Glutamatergic neuron (in vitro differentiated cells): ENCODE data around the gene TAOK1. TPM values are rescaled to one million over a fixed set of nuclear protein-coding genes. Genes with fewer than 3 reads are reported as not detected.
A peak's percentile ranks its signal among the peaks of the same experiment; 100 is the strongest.

Experiments used
- DNase-seq: peaks from one replicate; pipeline ENCODE4 v3.0.0; 2022
- H3K27ac Mint-ChIP-seq: one replicate; pipeline ENCODE4 v1.8.0; 2020; ENCODE audit warnings: mild to moderate bottlenecking, mixed read lengths, inconsistent platforms; ENCODE audit not compliant: unreplicated experiment
- H3K27me3 Mint-ChIP-seq: one replicate; pipeline ENCODE4 v1.8.0; 2020; ENCODE audit warnings: mild to moderate bottlenecking, moderate library complexity, mixed read lengths, inconsistent platforms; ENCODE audit not compliant: unreplicated experiment
- H3K36me3 Mint-ChIP-seq: one replicate; pipeline ENCODE4 v1.8.0; 2020; ENCODE audit warnings: mild to moderate bottlenecking, mixed read lengths, inconsistent platforms; ENCODE audit not compliant: unreplicated experiment
- H3K4me1 Mint-ChIP-seq: one replicate; pipeline ENCODE4 v1.8.0; 2020; ENCODE audit warnings: mild to moderate bottlenecking, low read depth, mixed read lengths, inconsistent platforms; ENCODE audit not compliant: unreplicated experiment
- H3K4me3 Mint-ChIP-seq: one replicate; pipeline ENCODE4 v1.8.0; 2020; ENCODE audit warnings: mild to moderate bottlenecking, mixed read lengths, inconsistent platforms; ENCODE audit not compliant: unreplicated experiment
- H3K9me3 Mint-ChIP-seq: one replicate; pipeline ENCODE4 v1.8.0; 2020; ENCODE audit warnings: mild to moderate bottlenecking, moderate library complexity, mixed read lengths, inconsistent platforms; ENCODE audit not compliant: unreplicated experiment
- CTCF ChIP-seq: fragments of 200-600 bp; sonication (generic); IDR thresholded peaks from one replicate; pipeline ENCODE4 v1.5.0; 2021; ENCODE audit not compliant: partially characterized antibody, unreplicated experiment
- total RNA-seq: library from RNA; stranded (reverse); fragmentation: NEBNext Ultra II Directional; extraction: Animal tissue kit (Norgen Biotek cat#: 25700); gene quantifications from one replicate; pipeline ENCODE4 v1.2.1, GENCODE V29; 2021; ENCODE audit not compliant: unreplicated experiment

The TAOK1 gene
- total RNA-seq, 1 donor from 2014 or later: 133 TPM

- DNase-seq: no peak
- no peaks in the 10 kb centered on the region for H3K36me3 Mint-ChIP-seq
- H3K27me3 Mint-ChIP-seq: peaks cover 18% of the 10 kb centered on the region
- H3K9me3 Mint-ChIP-seq: no peaks in the 10 kb centered on the region
- no peak for TF ChIP-seq CTCF
- H3K4me3 Mint-ChIP-seq: no peak overlapping the region
- H3K4me1 Mint-ChIP-seq: peaks cover 1% of the 10 kb centered on the region
- H3K27ac Mint-ChIP-seq: no peak overlapping the region
Observed at GRCh38 chr17:29575511-29576213, 185.5 kb downstream of the TAOK1 start.

DNA sequence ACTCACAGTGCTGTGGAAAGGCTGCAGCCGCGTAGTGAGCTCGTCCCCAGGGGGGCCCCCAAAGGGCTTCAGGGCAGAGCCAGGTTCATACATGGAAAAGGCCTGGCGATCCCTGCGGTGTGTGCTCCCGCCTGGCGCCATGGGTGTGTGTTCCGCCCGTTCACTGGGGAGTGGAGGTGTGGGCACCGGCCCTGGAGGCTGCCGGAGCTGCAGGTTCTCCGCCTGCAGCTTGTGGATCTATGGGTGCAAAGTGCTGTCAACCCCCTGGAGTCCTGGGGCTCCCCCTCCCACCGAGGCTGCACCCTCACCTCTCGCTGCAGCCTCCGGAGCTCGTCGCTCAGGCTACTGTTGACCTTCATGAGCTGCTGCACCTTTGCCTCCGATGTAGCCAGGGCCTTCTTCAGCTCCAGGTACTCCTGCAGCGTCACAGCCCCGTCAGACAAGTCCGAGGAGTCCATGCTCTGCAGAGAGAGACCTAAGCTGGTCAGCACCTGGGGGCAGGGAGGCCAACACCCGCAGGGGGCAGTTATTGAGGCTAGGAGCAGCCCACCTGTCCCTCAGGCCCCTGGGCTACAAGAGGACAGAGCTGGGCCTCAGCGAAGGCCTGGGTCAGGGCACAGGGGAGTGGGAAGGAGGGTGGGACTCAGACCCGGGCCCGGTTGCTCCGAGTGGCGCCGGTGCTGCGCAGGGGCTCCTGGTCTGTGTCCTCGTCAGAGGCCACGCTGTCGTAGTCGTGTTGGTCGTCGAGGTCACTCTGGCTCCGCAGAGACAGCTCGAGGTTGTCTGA is 186.2 kb downstream of the TAOK1 start:
- Mint-ChIP-seq H3K27me3 (peaks cover 13% of the 10 kb centered on the region), H3K36me3 (no peaks in the 10 kb centered on the region), H3K4me3 (no peak overlapping the region), H3K4me1 (peaks cover 5% of the 10 kb centered on the region), H3K27ac (no peak overlapping the region), H3K9me3 (peaks cover 2% of the 10 kb centered on the region)
- TF ChIP-seq CTCF: no peak
- no peak for DNase-seq

DNA sequence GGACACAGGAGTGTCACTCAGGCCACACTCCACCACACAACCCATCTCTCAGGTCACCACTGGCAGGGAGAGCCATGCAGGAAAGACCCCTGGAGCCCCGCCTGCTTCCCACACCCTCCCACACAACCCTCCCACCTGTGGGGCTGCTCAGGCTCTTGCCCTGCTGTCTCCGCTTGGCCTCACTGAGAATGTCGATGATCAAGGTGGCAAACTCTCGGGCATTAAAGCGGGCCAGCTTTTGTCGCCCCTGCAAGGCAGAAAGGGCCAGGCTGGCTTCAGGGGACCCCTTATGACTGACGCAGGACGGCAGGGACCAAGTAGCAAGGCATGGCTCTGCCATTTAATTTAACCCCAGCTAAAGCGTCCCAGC is 186.8 kb downstream of the TAOK1 start:
- no peaks in the 10 kb centered on the region for H3K36me3 Mint-ChIP-seq
- TF ChIP-seq CTCF: no peak
- no peak overlapping the region for H3K27ac Mint-ChIP-seq
- H3K9me3 Mint-ChIP-seq: peaks cover 2% of the 10 kb centered on the region
- H3K4me1 Mint-ChIP-seq: peaks cover 5% of the 10 kb centered on the region
- no peak overlapping the region for H3K4me3 Mint-ChIP-seq
- H3K27me3 Mint-ChIP-seq: peaks cover 13% of the 10 kb centered on the region
- no peak for DNase-seq

DNA sequence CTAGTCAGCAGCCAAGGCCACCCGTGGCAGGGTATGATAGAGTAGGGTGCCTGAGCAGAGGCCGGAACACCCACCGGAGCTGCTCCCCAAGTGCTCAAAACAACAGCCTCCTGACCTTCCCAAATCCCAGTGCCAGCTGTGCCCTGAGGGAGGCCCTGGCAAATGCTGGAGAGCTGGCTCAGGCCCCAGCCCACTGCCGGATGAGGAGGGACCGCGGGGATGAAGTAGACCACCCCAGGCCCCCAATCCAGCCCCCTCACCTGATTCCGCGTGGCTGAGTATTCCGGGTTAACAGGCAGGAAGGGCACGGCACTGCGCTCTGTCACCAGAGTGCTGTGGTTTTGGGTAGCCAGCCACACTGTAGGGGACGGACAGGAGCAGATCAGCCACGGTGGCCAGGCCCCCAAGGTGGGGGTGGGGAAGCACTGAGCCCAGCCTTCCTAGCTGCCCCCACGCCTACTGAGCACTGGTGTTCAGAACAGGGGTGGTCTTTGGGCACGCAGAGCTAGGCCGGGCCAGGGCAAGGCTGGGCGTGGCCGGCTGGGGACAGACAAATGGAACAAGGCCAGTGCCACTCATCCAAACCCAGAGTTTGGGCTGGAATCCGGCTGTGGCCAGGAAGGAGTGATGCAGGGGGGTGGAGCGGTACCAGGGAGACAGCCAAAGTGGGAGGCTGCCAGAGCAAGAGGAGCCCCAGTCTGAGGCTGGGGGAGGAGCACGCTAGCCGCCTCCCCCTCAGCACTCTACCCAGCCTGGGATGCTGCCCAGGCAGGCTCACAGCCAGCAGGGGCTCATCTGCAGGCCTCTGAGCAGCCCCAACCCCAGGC is 187.4 kb downstream of the TAOK1 start:
- Mint-ChIP-seq H3K36me3 (no peaks in the 10 kb centered on the region), H3K9me3 (peaks cover 2% of the 10 kb centered on the region)
- peak; percentile 13 for DNase-seq

More for the DNA sequence above, 187.4 kb downstream of the TAOK1 start:
- no peak overlapping the region for H3K27ac Mint-ChIP-seq
- H3K4me3 Mint-ChIP-seq: no peak overlapping the region
- H3K27me3 Mint-ChIP-seq: peaks cover 17% of the 10 kb centered on the region
- TF ChIP-seq CTCF: no peak
- peaks cover 8% of the 10 kb centered on the region for H3K4me1 Mint-ChIP-seq
